Measurements from ENCODE around the gene OR2T8.

OR2T8 gene

GRCh38 chr1:247919952-247920351, at the start of gene OR2T8:
Gene OR2T8, plus strand, starts transcription at chr1:247920252. Its CDS starts 766 bp downstream, at chr1:247921018.
- TF ChIP-seq CTCF (IDR thresholded peaks at IDR 0.05; ENCODE audit: low read depth, low read length): no peak
- in situ Hi-C loops (cut with HindIII; ENCODE audit: low sequenced_read_pairs): no loop called here
- DNase-seq (ENCODE audit: low read depth, low spot score): no peak
- no peak within 1 kb of the TSS for H3K4me3 ChIP-seq (ENCODE audit: low read depth, low read length)

- no peak for TF ChIP-seq CTCF (IDR thresholded peaks at IDR 0.05; ENCODE audit: low read depth, low read length)
- in situ Hi-C loops (cut with HindIII; ENCODE audit: low sequenced_read_pairs): no loop called here
- DNase-seq (ENCODE audit: low read depth, low spot score): no peak
- no peak overlapping the region for H3K4me3 ChIP-seq (ENCODE audit: low read depth, low read length)
Measured at GRCh38 chr1:247883346-247883745, 36.7 kb upstream of the OR2T8 start.

GRCh38 chr1:247884797-247885413, 35.1 kb upstream of the OR2T8 start:
- no peak for TF ChIP-seq CTCF (IDR thresholded peaks at IDR 0.05; ENCODE audit: low read depth, low read length)
- H3K4me3 ChIP-seq (ENCODE audit: low read depth, low read length): no peak overlapping the region
- no peak for DNase-seq (ENCODE audit: low read depth, low spot score)
- in situ Hi-C loops (cut with HindIII; ENCODE audit: low sequenced_read_pairs): no loop called here

GRCh38 chr1:247895163-247895637, 24.9 kb upstream of the OR2T8 start, which contains the start of gene OR2W3:
Gene OR2W3, plus strand, starts transcription at chr1:247895587. Its CDS starts 0 bp downstream, at chr1:247895587.
- in situ Hi-C loops (cut with HindIII; ENCODE audit: low sequenced_read_pairs): no loop called here
- H3K4me3 ChIP-seq (ENCODE audit: low read depth, low read length): no peak within 1 kb of the TSS
- TF ChIP-seq CTCF (IDR thresholded peaks at IDR 0.05; ENCODE audit: low read depth, low read length): no peak
- no peak for DNase-seq (ENCODE audit: low read depth, low spot score)

- in situ Hi-C loops (cut with HindIII; ENCODE audit: low sequenced_read_pairs): no loop called here
- DNase-seq (ENCODE audit: low read depth, low spot score): no peak
- TF ChIP-seq CTCF (IDR thresholded peaks at IDR 0.05; ENCODE audit: low read depth, low read length): no peak
- H3K4me3 ChIP-seq (ENCODE audit: low read depth, low read length): no peak overlapping the region
Measured at GRCh38 chr1:247895976-247896375, 24.1 kb upstream of the OR2T8 start.

GRCh38 chr1:247904122-247904521, 15.9 kb upstream of the OR2T8 start:
- in situ Hi-C loops (cut with HindIII; ENCODE audit: low sequenced_read_pairs): no loop called here
- no peak overlapping the region for H3K4me3 ChIP-seq (ENCODE audit: low read depth, low read length)
- no peak for TF ChIP-seq CTCF (IDR thresholded peaks at IDR 0.05; ENCODE audit: low read depth, low read length)
- no peak for DNase-seq (ENCODE audit: low read depth, low spot score)

Data from astrocyte of the spinal cord (primary cell).